Body of pancreas (tissue), 4 donors: ENCODE data around the gene CFAP119.
A peak's percentile ranks its signal among the peaks of the same experiment; 100 is the strongest.

Source experiments
- POLR2A ChIP-seq, 3 donors: fragments of 450-650 bp; IDR thresholded peaks; one replicate each; pipeline ENCODE4 v1.6.1; 2016; ENCODE audit warnings: antibody characterized with exemption in 3 of 3, mild to moderate bottlenecking in 2 of 3
- TF ChIP-seq, protein P1 (sequence below), 7 experiments: fragments of 450-650 bp in 4 of 7; fragments of 200-600 bp in 3 of 7; sonication (generic) in 3 of 7; IDR thresholded peaks; one replicate each; pipeline ENCODE4 v1.5.1; 2016 to 2019; ENCODE audit warnings: antibody characterized with exemption in 7 of 7

DNA sequence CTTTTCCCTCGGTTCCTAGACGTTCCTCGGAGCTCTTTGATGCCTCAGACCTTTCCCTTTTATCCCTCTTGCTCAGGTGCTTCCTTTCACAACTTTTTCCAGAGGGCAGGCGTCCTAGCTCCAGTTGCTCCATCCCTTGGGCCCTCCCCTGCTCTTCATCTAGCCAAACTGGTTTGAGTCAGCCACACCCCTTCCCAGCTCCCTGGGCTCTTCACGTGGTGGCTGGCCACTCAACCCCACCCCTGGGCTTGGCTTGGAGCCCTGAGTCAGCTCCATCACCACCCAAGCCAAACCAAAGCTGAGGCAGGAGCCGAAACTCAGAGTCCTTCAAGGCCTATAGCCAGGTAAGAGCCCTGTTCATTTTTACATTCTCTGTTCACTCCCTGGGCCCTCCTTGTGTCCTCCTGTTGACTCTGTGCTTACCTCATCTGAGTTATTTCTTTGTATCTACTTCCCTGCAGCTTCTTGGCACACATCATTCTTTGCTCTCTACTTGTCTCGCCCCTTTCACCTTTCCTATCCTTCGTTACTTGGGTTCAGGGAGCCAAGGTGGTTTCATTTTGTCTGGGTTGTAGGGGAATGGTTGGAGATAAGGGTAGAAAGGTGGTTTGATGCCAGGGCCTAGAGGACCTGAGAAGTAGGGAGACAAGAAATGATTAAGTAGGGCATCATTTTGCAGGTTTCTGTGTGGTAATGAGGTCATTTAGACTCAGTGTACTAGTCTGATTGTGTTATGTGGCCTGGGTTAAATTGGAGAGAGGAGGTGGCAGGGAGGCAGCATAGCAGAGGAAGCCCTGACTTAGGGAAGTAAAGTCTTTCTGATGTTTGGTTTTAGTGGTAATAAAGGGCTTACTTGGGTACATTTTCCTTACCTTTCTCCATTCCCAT, 21.3 kb downstream of the CFAP119 start:
- peak in 2 of 3 donors; percentile 66 to 74 for TF ChIP-seq POLR2A (IDR thresholded peaks at IDR 0.05)
- TF ChIP-seq, protein P1, sequence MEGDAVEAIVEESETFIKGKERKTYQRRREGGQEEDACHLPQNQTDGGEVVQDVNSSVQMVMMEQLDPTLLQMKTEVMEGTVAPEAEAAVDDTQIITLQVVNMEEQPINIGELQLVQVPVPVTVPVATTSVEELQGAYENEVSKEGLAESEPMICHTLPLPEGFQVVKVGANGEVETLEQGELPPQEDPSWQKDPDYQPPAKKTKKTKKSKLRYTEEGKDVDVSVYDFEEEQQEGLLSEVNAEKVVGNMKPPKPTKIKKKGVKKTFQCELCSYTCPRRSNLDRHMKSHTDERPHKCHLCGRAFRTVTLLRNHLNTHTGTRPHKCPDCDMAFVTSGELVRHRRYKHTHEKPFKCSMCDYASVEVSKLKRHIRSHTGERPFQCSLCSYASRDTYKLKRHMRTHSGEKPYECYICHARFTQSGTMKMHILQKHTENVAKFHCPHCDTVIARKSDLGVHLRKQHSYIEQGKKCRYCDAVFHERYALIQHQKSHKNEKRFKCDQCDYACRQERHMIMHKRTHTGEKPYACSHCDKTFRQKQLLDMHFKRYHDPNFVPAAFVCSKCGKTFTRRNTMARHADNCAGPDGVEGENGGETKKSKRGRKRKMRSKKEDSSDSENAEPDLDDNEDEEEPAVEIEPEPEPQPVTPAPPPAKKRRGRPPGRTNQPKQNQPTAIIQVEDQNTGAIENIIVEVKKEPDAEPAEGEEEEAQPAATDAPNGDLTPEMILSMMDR (IDR thresholded peaks at IDR 0.05): no peak
